Sigmoid colon (tissue), 4 donors: ENCODE results near the gene C1QTNF8.

Experiments
- CTCF ChIP-seq, 4 experiments: fragments of 450-650 bp in 3 of 4; fragments of 200-600 bp in 1 of 4; IDR thresholded peaks; one replicate each; pipeline ENCODE4 v1.5.1; 2016 to 2019; ENCODE audit warnings: antibody characterized with exemption in 4 of 4, mild to moderate bottlenecking in 3 of 4, moderate library complexity in 2 of 4
- EP300 ChIP-seq, 4 donors: sonication (generic); formaldehyde crosslinking; IDR thresholded peaks; one replicate each; pipeline ENCODE4 v1.6.1; 2017; ENCODE audit warnings: antibody characterized with exemption in 4 of 4
- POLR2AphosphoS5 ChIP-seq, 4 donors: sonication (generic); formaldehyde crosslinking; IDR thresholded peaks; one replicate each; pipeline ENCODE4 v1.6.1; 2017; ENCODE audit warnings: antibody characterized with exemption in 4 of 4

GRCh38 chr16:1124795-1125194 lies 28.8 kb upstream of the C1QTNF8 start:
- TF ChIP-seq CTCF (IDR thresholded peaks at IDR 0.05): no peak
- TF ChIP-seq POLR2AphosphoS5 (IDR thresholded peaks at IDR 0.05): no peak
- no peak for TF ChIP-seq EP300 (IDR thresholded peaks at IDR 0.05)
